Right lobe of liver (tissue), 6 donors: Measurements from ENCODE around the gene BUB3. TPM values are rescaled to one million over a fixed set of nuclear protein-coding genes. Genes with fewer than 3 reads are reported as not detected.

Experiments
- ATAC-seq, 4 donors: fragments of 200-7000 bp; cut with Tn5 transposase; one replicate each; pipeline ENCODE4 v1.9.1; 2020; ENCODE audit warnings: mild to moderate bottlenecking in 4 of 4, moderate library complexity in 4 of 4
- DNase-seq, 3 donors: peaks; one replicate each; pipeline ENCODE4 v3.0.0-alpha.2; 2020
- H3K27ac ChIP-seq, 3 donors: fragments of 200-600 bp; one replicate each; pipeline ENCODE4 v1.8.0; 2022
- H3K27me3 ChIP-seq, 2 donors: fragments of 200-600 bp; one replicate each; pipeline ENCODE4 v1.8.0; 2022
- H3K36me3 ChIP-seq, 4 donors: fragments of 200-600 bp; sonication (generic) in 1 of 4; one replicate each; pipeline versions ENCODE4 v1.5.1 to v1.8.0; 2017 to 2022; ENCODE audit warnings: control low read depth in 1 of 4
- H3K4me1 ChIP-seq, 4 donors: fragments of 200-600 bp; sonication (generic) in 1 of 4; one replicate each; pipeline versions ENCODE4 v1.5.1 to v1.8.0; 2017 to 2022; ENCODE audit warnings: control low read depth in 1 of 4
- H3K4me3 ChIP-seq, 3 donors: fragments of 200-600 bp; one replicate each; pipeline ENCODE4 v1.8.0; 2022
- H3K9me3 ChIP-seq, 4 donors: fragments of 200-600 bp; sonication (generic) in 1 of 4; one replicate each; pipeline versions ENCODE4 v1.5.1 to v1.8.0; 2017 to 2022; ENCODE audit warnings: control low read depth in 1 of 4
- CTCF ChIP-seq, 4 donors: fragments of 200-600 bp in 3 of 4; fragments of 450-650 bp in 1 of 4; IDR thresholded peaks; one replicate each; pipeline versions ENCODE4 v1.5.1 to v1.8.0; 2016 to 2022; ENCODE audit warnings: antibody characterized with exemption in 4 of 4, mild to moderate bottlenecking in 2 of 4
- POLR2A ChIP-seq: fragments of 450-650 bp; IDR thresholded peaks from one replicate; pipeline ENCODE4 v1.6.1; 2017; ENCODE audit warnings: antibody characterized with exemption, mild to moderate bottlenecking
- WGBS: methylation state at CpG from one replicate; pipeline ENCODE4 v1.1.6; 2018; ENCODE audit warnings: low coverage, low lambda C conversion rate; ENCODE audit not compliant: insufficient coverage; ENCODE audit errors: missing lambda C conversion rate; 5-methylcytosine and 5-hydroxymethylcytosine counted together
- intact Hi-C, 2 donors: fragments of 100-400 bp; cut with DNase I; formaldehyde crosslinking; loops; one replicate each; pipeline versions ENCODE4 v1.11.2 to v1.14.1; 2022
- total RNA-seq, 6 experiments: library from RNA; depleted of rRNA in 2 of 6; stranded (reverse); fragments of >200 nt in 2 of 6; fragmentation: NEBNext Ultra II Directional in 3 of 6; extraction: Animal tissue kit (Norgen Biotek cat#: 25700) in 3 of 6; gene quantifications; one replicate each; pipeline versions ENCODE4 v1.1.0 to v1.2.4, GENCODE V29; 2016 to 2023
- donor health status: DM: no; HTN: yes; CAD: no.
- donor health status: DM: no; HTN: no; CAD: no.
- donor health status: DM: no; HTN: no; CAD: no.
- donor health status: DM: no; HTN: yes; CAD: no.
- donor health status: DM: no; HTN: yes; CAD: no.

The BUB3 gene
- total RNA-seq, 6 experiments from 2014 or later, result 24.1 to 50.9 (median 31.2) TPM

DNA sequence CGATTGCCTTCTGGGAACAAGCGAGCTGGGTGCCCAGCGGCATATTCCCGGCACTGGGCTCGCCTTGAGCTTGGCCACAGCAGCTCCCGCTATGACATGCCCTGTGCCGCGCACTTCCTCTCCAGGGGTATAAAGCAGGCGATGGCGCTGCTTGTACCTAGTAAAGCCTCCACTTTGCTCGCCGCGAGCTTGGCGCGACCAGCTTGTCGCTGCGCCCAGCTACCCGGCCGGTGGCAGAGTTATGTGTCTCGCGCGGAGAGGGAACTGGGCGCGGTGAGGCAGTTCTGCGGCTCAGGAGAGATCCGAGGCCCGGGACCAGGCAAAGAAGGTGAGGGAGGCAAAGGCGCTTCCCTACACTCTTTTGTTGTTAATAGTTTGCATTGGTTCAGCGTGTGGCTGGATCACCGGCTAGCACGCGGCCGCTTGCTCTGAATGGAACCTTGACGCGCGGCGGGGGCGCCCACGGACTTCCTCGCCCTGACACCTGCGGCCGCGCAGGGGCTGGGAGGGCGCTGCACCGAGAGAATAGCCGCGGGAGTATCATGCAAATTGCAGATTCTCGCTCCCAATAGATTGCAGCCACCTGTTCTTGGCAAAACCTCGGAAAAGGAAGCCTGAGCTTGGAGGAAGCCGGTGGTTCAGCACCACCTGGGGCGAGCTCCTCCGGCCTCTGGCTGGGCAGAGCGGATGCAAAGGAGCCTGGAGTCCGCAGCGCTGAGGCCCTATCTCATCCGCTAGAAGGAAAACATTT is 3.0 kb upstream of the BUB3 start:
- DNase-seq (peak in 1 of 3 donors; percentile 53), ATAC-seq (no peak)
- no peak overlapping the region for H3K27ac ChIP-seq
- H3K4me3 ChIP-seq, result no peak overlapping the region
- peaks cover 0 to 4% (median 0%) of the 10 kb centered on the region in 4 donors for H3K36me3 ChIP-seq
- intact Hi-C loops, result no loop called here
- peaks cover 0 to 42% (median 10%) of the 10 kb centered on the region in 4 donors for H3K4me1 ChIP-seq
- WGBS, result 0% methylated on average over 4 of the region's 56 CpGs
- no peak for TF ChIP-seq POLR2A
- TF ChIP-seq CTCF (IDR thresholded peaks at IDR 0.05), result no peak
- peaks cover 33 to 58% of the 10 kb centered on the region in 2 donors for H3K27me3 ChIP-seq
- H3K9me3 ChIP-seq, result no peaks in the 10 kb centered on the region

DNA sequence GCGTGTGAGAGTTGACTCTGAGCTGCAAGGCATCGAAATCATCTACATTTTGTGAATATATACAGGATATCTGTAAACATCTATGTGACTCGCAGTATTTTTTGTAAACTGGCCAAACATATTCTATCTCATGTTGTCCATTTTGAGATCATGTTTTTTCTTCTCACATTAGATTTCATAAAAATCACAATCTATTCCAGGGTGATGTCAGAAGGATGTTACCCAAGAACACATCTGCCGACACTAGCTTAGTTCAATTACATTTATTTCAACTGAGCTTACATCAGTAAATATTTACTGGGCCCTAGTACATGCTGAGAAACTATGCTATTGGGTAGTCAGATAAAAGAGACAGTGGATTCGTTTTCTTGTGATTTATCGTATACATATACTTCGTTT is 2.5 kb upstream of the BUB3 start:
- H3K36me3 ChIP-seq, result peaks cover 0 to 9% (median 3%) of the 10 kb centered on the region in 4 donors
- no peak overlapping the region for H3K27ac ChIP-seq
- peaks cover 31 to 52% of the 10 kb centered on the region in 2 donors for H3K27me3 ChIP-seq
- peaks cover 0 to 47% (median 10%) of the 10 kb centered on the region in 4 donors for H3K4me1 ChIP-seq
- no peak for ATAC-seq
- H3K9me3 ChIP-seq, result no peaks in the 10 kb centered on the region
- intact Hi-C loops, result no loop called here
- TF ChIP-seq CTCF (IDR thresholded peaks at IDR 0.05) (no peak), POLR2A (no peak)
- WGBS, result 15% methylated on average over 7 of the region's 7 CpGs
- H3K4me3 ChIP-seq, result no peak overlapping the region
- DNase-seq, result no peak

GRCh38 chr10:123153486-123154091 is 613 bp upstream of the BUB3 start:
- intact Hi-C loops, result no loop called here
- ATAC-seq (no peak), DNase-seq (no peak)
- peaks cover 22 to 36% of the 10 kb centered on the region in 2 donors for H3K27me3 ChIP-seq
- no peak overlapping the region for H3K4me3 ChIP-seq
- H3K36me3 ChIP-seq, result peaks cover 0 to 19% (median 10%) of the 10 kb centered on the region in 4 donors
- no peaks in the 10 kb centered on the region for H3K9me3 ChIP-seq
- WGBS, result 64% methylated on average over 3 of the region's 9 CpGs
- no peak for TF ChIP-seq CTCF (IDR thresholded peaks at IDR 0.05)
- TF ChIP-seq POLR2A, result no peak
- H3K4me1 ChIP-seq, result peaks cover 0 to 46% (median 10%) of the 10 kb centered on the region in 4 donors
- H3K27ac ChIP-seq, result no peak overlapping the region

GRCh38 chr10:123154711-123155505 is 706 bp downstream of the BUB3 start:
- TF ChIP-seq POLR2A (no peak), CTCF (IDR thresholded peaks at IDR 0.05) (no peak)
- WGBS, result 12% methylated on average over 10 of the region's 49 CpGs
- peaks cover 0 to 19% (median 10%) of the 10 kb centered on the region in 4 donors for H3K36me3 ChIP-seq
- H3K9me3 ChIP-seq, result no peaks in the 10 kb centered on the region
- peak overlapping the region; percentile 91 to 97 (median 91) for H3K4me3 ChIP-seq
- H3K27ac ChIP-seq, result peak overlapping the region; percentile 57 to 80 (median 79)
- peaks cover 0 to 38% (median 7%) of the 10 kb centered on the region in 4 donors for H3K4me1 ChIP-seq
- peak; percentile 68 to 75 (median 69) for DNase-seq
- intact Hi-C loops, result no loop called here
- H3K27me3 ChIP-seq, result peaks cover 14 to 27% of the 10 kb centered on the region in 2 donors
- ATAC-seq, result peak; percentile 58 to 66 (median 65)
